Measurements from ENCODE around the gene CEMIP2.

The CEMIP2 gene

DNA sequence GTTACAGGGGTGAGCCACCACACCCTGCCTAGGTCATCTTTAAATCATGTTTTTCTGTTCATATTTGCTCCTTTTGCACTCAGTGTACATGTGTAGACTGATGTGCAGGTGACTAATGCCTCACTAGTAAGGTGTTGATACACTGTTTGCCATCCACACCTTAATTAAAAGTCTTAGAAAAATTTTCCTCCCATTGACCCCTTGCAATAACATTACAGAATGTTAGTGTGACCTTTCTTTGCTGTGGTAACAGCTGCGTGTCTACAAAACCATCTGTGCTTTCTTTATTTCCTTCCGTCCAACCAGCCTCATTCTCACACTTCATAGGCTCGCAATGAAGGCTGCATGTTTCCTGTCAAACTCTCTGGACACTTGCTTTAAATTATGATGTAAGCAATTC, 6.6 kb upstream of the CEMIP2 start:
- DNase-seq (ENCODE audit: low read depth in 2 of 2) = no peak

DNA sequence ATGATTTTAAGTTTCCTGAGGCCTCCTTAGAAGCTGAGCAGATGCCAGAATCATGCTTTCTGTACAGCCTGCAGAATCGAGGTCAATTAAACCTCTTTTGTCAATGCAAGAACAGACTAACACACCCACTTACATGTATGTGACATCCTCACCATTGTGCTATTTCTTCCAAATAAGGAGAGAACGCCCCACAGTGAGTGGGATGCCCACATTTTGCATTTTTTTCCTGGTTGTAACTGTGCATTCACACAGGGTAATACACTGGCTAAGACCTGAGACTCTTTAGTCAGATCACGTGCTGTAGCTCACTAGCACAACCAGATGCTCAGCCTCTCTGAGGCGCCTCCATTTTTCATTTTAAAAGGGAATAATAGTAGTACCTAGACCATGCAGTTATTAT, 4.4 kb upstream of the CEMIP2 start:
- no peak for DNase-seq (ENCODE audit: low read depth in 2 of 2)

DNA sequence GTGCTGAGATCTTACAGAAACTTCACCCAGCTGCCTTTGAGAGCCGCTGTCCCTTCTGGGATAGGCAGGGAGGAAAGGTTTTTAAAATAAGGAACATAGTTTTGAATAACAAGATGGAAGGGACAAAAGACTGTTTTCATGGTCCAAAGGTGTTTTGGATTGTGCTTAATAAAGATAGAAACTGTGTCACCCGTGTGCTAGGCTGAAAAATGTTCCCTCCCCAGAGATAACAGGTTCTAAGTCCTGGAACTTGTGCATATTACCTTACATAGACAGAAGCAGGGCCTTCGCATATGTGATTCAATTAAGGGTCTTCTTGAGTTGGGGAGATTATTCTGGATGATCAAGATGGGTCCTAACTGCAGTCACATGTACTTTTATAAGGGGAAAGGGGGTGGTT, 1.9 kb upstream of the CEMIP2 start:
- no peak for DNase-seq (ENCODE audit: low read depth in 2 of 2)

DNA sequence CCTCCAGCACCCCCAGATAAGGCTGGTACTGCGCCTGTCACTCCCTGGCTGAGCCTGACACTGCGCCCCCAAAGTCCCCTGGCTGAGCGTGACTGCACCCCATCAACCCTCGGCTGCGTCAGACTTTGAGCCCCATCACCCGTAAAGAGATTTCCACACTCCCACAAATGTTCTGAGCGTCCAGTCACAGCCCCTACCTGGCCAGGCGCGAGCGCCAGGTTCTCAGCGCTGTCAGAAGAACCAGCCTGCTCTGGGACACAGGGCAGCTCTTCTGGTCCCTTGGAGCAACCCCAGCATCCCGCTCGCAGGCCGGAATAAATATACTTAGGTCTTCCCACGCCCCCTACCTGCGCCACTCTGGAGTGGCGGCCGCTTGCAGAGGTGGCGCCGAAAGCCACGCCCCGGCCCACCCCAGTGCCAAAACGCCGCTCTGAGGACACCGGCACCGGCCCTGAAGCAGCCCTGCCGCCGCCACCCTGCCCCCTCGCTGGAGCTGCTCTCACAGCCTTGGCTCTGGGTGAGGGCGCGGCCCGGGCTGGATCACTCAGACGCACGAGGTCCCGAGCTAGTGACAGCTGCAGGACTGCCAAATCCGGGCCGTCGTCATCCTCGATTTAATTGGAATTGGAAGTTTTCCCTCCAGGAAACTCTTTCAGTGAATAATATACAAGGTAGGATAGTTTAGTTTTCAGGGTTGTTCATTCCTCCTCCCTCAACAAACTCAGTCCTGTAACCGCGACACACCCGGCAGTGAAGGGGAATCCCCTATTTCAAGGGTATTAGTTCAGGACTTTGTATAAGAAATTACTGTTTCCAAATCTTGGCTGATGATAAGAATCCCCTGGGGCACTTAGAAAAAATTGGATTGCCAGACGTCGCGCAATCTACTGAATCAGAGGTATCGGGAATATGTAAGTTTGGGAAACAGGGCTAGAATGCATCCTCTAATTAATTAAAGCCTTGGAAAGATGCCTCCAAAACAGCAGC, 1.2 kb upstream of the CEMIP2 start:
- peak; percentile 44 to 59 for DNase-seq (ENCODE audit: low read depth in 2 of 2)

DNA sequence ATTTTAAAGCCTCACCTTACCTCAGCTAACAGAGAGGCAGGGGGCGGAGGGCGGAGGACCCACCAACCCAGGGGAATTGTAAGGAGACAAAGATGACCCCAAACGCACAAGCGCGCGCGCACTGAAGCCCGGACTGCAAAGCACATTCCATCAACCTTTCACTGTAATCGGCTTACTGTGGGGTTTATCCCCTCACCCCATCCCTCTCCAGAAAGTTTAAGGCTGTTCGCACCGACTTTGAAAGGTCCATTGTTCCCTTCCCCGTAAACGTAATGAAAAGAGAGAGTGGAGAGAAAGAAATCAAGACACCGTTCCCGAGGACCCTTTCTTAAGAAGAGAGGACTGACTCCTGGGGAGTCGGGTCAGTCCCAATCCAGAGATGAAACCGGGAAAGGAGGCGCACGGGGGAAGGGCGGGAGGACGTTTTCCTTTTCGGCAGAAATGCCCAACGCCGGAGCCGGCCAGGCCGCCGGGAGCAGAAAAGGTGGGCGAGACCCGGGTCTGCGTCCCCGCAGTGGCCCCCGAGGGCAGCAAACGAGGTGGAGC, 464 bp downstream of the CEMIP2 start:
- no peak for DNase-seq (ENCODE audit: low read depth in 2 of 2)

DNA sequence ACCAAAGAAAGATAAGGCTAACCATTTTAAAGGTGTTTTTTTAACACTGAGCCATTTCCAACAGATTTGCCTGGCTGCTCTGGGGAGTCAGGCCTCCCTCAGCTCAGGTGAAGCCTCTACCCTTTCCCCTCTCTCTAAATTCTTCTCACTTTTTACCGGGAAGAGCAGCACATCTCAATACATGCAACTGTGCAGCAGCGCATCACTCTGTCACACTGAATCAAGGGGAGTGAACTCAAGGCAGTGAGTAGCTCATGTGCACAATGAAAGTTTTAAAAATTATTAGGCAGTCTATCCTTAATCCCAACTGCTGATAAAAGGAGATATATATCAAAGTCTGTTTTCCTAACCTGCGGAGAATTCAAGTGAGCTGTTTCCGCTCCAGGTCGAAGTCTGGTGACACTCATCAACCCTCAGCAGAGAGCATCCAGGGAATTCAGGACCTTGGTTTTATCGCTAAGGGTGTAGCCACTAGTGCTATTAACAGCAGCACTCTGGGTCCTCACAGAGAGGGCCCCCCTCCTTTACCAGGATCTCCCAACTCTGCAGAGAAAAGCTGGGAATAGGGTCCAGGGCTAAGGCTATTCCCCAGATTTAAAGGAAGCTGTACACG, 1.0 kb downstream of the CEMIP2 start:
- DNase-seq (ENCODE audit: low read depth in 2 of 2) = no peak

DNA sequence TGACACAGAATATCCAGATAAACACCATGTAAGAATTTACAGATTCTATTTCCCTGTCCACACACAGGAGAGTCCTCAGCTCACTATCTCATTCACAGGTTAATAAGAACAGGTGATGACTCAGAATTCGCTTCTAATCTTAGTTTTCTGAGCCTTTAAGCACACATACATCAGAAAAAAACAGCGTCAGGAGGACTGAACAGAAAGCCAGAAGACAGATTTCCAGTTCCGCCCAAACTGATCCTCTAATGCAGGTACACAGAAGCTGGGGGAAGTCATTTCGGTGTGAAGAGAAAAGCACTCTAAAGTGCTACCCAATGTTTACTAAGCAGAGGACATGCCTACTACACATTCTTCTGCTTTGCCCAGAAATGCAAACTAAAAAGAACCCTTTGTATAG, 1.6 kb downstream of the CEMIP2 start:
- no peak for DNase-seq (ENCODE audit: low read depth in 2 of 2)

DNA sequence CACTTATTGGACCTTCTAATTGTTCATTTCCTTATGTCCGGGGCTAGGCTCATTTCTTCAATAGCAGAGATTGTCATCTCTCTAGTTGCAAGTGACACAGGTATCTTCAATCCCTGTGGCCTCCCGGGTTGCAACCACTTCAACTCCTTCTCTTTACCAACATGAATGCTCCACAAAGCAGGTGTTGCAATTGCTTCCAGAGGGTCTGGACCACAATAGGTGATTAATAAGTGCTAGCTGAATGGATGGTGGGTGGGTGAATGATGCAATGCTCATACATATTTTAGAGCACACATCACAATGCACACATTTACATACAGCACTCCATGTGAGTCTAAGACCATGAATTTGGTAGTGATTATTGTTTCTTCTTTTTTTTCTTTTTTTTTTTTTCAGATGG, 2.6 kb downstream of the CEMIP2 start:
- DNase-seq (ENCODE audit: low read depth in 2 of 2) = no peak

DNA sequence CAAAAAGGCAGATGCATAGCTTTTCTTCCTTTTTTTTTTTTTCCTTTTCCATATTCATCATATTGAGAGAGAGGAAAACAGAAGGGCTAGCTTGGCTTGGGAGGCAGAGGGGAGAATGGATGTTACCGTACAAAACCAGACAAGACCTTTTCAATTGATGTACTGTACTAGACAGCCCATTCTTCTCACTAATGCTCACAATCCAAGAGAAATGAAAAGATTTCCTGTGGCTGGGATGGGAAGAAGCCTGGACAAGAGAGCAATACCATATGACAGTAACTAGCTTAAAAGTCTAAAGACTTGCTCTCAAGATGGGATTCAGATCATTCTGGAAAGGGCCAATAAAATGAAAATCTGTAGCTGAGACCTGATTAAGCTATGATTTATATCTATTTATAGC, 3.4 kb downstream of the CEMIP2 start:
- DNase-seq (ENCODE audit: low read depth in 2 of 2) = no peak

DNA sequence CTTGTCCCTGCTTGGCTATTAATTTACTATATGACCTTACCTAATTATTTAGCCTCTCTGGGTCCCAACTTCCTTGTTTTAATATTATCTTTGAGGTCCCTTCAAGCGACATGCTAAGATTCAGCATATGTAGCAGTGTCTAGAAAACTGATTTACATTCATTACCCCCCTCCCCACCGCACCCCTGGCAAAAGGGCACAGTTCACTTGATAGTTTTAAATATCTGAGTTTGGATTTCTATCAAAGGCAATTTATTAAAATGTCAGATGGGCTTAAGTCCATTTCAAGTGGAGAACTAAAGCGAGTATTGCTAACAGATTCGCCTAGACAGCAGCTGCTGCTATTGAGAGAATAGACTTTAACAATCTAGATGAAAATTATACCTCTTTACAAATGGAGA, 3.9 kb downstream of the CEMIP2 start:
- DNase-seq (ENCODE audit: low read depth in 2 of 2) = no peak

DNA sequence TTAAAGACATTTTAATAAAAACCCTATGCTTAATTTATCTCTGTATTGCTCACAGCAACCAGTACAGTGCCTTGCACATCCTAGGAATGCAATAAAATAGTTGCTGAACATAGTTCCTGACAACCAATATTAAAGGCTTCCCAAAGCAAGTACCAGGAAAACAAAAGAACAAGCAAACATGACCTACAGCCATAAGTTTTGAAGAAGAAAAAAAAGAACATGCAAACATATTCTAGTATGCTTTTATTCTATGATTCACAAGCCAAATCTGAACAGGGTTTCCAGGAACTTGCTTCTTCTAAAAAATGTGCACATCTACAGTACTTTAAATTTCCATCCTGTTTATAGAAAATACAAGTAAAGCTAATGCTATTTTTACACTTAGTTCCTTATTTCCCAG, 4.5 kb downstream of the CEMIP2 start:
- DNase-seq (ENCODE audit: low read depth in 2 of 2) = no peak

DNA sequence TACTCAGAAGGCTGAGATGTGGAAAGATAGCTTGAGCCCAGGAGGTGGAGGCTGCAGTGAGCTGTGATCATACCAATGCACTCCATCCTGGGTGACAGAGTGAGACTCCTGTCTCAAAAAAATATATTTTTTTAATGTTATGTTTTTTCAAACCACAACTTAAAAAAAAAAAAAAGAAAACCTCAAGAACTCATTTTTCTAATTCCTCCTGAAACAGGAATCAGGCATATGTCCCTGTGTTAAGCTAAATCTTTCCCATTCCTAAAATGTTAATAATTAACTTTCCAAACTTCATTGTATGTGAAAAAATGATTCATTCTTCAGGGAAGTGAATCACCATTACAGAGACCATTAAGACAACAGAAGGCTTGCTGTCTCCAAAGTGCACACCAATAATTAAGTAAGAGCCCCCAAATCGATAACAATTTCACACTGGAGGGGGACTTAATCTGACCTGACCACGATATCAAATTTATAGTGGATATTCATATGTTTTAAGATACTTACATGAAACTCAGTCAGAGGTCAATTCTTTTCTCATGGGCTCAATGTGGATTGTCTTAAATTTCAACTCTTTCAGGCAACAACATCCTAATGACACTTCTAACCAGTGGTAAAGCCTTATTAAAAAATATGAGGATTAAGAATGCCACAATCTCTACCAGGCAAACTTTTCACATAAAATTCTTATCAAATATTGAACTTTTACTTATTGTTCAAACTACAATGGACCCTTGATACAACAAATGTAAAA, 5.2 kb downstream of the CEMIP2 start:
- DNase-seq (ENCODE audit: low read depth in 2 of 2) = no peak

DNA sequence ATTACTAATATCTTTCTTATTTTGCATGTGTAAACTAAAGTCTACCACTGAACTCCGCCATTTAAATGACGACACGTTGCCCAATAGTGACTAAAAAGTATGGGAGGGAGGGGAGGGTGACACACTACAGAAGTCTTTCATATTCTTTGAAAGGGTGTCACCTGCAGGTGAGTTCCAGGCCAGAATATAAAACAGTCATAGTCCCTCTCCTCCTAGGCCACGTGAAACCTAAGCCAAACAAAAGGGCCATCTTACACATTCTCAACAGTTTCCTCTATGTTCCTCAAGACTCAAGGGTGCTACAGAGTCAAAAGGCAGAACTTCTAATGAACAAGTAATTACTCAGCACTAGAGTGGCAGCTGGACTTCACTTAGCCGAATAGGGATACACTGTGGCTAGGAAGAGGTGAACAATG, 6.4 kb downstream of the CEMIP2 start:
- DNase-seq (ENCODE audit: low read depth in 2 of 2) = no peak

DNA sequence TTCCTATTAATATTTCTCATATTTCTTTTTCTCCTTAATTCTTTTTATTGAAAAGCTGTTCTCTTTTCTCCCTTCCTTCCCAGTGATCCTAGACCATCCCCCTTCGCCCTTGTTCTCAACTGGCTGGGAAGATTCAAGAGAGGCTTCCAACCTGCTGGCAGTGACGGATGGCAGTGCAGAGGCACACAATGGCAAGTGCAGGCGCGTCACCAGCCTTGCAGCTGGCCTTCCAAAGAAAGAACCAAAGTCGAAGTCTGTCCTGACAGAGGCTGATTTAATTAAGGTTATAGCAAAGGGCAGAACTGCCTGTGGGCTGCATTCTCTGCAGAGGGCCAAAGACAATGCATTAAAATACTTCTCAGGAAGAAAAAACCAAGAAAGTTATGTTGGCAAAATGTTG, 7.4 kb downstream of the CEMIP2 start:
- DNase-seq (ENCODE audit: low read depth in 2 of 2) = no peak

DNA sequence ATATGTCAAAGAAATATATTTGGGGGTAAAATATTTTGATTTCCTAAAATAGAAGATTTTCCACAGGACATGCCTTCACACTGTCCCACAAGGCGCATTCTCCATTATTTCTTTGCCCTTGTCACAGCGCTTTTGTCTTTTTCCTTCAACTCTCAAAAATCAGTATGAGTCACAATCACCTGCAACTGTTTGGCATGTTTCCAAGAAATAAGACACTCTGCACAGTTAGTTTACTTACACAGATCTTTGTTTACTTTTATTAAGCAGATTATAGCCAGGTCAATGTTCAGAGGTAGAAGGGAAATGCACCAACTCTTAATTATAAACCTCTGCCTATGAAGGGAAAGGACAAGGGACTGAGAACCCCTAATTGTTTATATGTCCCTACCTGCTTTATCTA, 9.5 kb downstream of the CEMIP2 start:
- DNase-seq (ENCODE audit: low read depth in 2 of 2) = no peak

DNA sequence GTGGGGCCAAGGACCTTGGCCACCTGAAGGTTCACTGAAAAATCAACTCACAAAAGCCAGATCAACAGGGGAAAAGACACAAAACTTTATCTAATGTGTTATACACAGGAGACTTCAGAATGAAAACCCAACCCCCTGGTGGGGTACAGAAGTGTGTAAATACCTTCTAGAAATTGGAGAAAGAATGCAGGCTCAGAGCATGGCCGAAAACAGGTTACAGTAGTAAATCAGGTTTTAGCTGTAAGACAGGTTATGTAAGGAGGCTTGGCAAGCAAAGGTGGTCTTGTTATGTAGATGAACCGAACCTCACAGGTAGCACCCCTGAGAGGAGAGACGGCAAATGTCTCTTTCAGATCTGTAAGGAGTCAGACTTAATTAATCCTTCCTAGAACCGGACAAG, 10.0 kb downstream of the CEMIP2 start:
- DNase-seq (ENCODE audit: low read depth in 2 of 2) = no peak

DNA sequence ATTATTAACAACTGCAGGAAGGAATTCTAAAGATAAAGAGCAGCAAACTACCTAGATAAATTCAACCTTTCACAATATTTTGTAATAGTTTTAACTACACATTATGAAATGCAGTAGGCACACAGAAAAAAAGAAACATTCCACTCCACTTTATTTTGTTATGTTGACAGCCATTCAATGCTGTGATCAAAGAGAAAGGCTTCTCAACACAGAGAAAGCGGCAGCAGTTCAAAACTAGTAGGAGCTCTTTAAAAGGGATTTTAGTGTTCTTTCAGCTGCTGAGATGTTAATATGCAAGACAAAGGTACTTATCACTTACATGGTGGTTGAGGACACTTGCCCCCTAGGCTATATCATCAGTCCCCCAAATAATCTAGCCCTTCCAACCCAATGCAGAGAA, 11.6 kb downstream of the CEMIP2 start:
- no peak for DNase-seq (ENCODE audit: low read depth in 2 of 2)

DNA sequence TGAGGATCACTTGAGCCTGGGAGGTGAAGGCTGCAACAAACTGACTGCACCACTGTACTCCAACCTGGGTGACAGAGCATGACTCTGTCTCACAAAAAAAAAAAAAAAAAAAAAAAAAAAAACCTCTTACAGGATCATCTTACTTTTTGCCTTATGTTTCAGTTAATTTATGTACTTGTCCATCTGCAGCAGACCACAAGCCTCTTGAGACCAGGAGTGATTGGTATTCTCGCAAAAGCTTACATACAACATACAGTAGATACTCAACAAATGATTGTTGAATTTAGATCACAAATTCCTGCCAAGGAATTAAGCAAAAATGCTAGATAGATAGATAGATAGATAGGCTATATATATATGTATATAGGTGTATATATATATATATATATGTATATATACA, 12.4 kb downstream of the CEMIP2 start:
- DNase-seq (ENCODE audit: low read depth in 2 of 2) = no peak

DNA sequence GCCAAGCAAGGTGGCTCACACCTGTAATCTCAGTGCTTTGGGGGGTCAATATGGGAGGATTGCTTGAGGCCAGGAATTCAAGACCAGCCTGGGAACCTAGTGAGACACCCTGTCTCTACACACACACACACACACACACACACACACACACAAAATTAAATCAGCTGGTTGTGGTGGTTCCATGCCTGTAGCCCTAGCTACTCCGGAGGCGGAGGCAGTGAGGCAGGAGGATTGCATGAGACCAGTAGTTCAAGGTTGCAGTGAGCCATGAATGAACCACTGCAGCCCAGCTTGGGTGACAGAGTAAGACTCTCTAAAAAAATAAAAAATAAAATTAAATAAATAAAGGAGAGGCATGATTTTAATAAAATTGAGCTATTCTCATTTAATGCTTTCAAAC, 13.1 kb downstream of the CEMIP2 start:
- no peak for DNase-seq (ENCODE audit: low read depth in 2 of 2)

DNA sequence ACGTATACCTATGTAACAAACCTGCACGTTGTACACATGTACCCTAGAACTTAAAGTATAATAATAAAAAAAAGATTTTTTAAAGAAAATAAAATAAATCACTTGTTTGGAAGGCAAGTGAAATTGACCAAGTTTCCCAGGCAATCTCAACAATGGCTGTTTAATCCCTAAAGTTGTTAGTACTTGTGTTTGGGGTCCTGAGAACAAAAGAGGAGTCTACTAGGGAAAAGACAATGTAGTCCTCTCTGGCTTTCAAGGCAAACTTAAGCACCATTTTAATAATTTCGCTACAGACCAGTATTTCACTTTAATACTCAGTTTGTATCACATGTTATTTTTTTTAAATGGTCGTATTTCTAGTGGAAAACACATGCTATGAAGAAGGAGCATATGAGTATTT, 14.2 kb downstream of the CEMIP2 start:
- no peak for DNase-seq (ENCODE audit: low read depth in 2 of 2)

DNA sequence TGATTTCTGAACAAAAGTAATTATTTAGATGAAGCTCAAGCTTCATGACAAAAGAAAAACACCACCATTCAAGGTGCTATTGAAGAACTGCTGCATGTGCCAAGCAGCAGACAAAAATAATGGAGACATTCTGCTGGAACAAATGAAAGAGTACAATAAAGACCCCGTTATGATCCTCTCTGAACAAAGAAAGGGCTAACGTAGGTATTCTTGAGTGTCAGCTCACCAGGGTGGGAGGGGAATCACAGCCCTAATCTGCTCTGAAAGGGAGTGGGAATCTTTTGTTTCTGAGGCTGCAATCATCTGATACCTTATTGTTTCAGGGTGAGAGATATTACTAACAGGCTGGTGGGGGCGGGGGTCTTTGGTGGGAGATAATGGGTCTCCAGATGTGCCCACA, 15.4 kb downstream of the CEMIP2 start:
- no peak for DNase-seq (ENCODE audit: low read depth in 2 of 2)

DNA sequence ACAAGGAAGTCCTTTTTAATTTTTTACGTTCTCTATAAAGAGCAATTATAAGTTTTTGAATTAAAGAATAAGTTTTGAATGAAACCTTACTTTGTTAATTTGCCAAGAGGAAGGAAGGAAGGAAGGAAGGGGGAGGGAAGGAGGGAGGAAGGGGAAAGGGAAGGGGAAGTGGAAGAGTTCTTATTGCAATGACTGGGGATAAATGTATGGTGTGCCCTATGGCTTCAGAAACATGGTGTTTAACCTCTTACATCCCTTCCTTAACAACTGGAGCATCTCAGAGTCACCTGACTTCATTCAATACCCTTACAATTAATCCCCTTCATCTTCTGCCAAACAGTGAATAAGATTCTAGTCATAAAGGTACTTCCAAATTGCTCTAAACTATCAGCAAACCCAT, 16.0 kb downstream of the CEMIP2 start:
- no peak for DNase-seq (ENCODE audit: low read depth in 2 of 2)

Measured in stimulated activated CD8-positive, alpha-beta memory T cell treated with anti-CD3 and anti-CD28 coated beads, Interleukin-2, amount 100 ng/mL, for 1 hour (primary cell).